ENCODE data around the gene SNAPC2.

SNAPC2 gene

DNA sequence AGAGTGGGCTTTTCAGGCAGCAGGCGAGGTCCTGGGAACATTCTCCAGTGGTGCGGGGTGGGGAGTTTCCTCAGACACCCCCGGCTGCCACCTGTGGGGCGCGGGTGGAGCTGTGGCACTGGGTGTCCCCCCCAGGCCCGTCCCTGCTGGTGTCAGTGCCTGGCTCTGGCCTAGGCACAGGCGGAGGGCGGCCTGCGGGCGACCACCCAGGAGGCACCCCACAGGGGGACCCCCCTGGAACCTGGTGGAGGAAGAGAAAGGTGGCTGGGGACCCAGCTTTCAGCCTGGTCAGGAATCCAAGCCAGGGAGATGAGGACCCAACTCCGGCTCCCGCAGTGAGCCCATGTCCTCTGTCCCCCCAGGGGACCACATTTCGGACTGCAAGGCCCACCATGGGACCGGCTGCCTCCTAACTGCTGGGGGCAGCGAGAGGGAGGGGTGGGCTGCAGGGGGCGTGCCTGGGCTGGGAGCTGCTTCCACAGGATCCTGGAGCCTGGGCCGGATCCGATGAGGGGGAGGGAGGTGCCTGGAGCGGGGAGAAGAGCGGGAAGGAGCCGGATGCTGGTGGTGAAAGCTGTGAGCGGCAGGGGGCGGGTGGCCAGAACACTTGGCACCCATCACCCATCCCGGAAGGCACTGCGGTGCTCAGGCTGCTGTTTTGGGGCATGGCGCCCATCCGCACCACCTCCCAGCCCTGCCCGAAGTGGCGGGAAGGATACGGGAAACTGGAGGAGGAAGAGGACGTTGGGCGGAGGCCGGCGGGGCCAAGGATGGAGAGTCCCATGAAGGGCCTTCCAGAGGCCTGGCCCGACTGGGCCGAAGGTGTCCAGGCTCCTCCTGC lies 11.3 kb downstream of the SNAPC2 start:
- H3K4me3 ChIP-seq (ENCODE audit: control insufficient read depth, low read depth, low read length): no peak overlapping the region
- DNase-seq (ENCODE audit: low read depth): no peak
- no peak for TF ChIP-seq CTCF (conservative IDR thresholded peaks at IDR 0.05; ENCODE audit: control insufficient read depth, insufficient read depth, low read depth, low read length)

GRCh38 chr19:7932276-7932929 lies 12.3 kb downstream of the SNAPC2 start:
- H3K4me3 ChIP-seq (ENCODE audit: control insufficient read depth, low read depth, low read length): no peak overlapping the region
- no peak for DNase-seq (ENCODE audit: low read depth)
- TF ChIP-seq CTCF (conservative IDR thresholded peaks at IDR 0.05; ENCODE audit: control insufficient read depth, insufficient read depth, low read depth, low read length): no peak

- no peak for DNase-seq (ENCODE audit: low read depth)
- no peak for TF ChIP-seq CTCF (conservative IDR thresholded peaks at IDR 0.05; ENCODE audit: control insufficient read depth, insufficient read depth, low read depth, low read length)
- H3K4me3 ChIP-seq (ENCODE audit: control insufficient read depth, low read depth, low read length): no peak overlapping the region
Observed at GRCh38 chr19:7932930-7933300, 12.8 kb downstream of the SNAPC2 start.

DNA sequence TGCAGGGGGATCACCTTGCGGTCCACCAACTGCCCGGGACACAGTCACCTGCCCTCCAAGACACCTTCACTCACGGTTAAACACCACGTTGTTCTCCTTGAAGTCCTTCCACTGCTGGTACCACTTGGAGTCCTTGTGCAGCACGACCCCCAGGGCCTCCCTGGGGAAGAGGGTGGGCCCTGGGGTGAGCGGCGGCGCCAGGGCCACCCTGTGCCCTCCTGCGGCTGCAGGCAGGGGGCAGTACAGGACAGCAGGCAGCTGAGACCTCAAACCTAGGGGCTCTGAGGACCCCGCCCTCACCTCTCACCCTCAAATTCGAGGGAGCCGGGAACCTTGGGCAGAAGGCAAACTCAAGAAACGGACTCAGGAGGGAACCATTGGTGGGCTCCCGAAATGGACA lies 13.3 kb downstream of the SNAPC2 start:
- no peak for DNase-seq (ENCODE audit: low read depth)
- H3K4me3 ChIP-seq (ENCODE audit: control insufficient read depth, low read depth, low read length): no peak overlapping the region
- peak; percentile 25 for TF ChIP-seq CTCF (conservative IDR thresholded peaks at IDR 0.05; ENCODE audit: control insufficient read depth, insufficient read depth, low read depth, low read length)

- no peak overlapping the region for H3K4me3 ChIP-seq (ENCODE audit: control insufficient read depth, low read depth, low read length)
- no peak for TF ChIP-seq CTCF (conservative IDR thresholded peaks at IDR 0.05; ENCODE audit: control insufficient read depth, insufficient read depth, low read depth, low read length)
- DNase-seq (ENCODE audit: low read depth): no peak
Observed at GRCh38 chr19:7933828-7934725, 13.9 kb downstream of the SNAPC2 start.

DNA sequence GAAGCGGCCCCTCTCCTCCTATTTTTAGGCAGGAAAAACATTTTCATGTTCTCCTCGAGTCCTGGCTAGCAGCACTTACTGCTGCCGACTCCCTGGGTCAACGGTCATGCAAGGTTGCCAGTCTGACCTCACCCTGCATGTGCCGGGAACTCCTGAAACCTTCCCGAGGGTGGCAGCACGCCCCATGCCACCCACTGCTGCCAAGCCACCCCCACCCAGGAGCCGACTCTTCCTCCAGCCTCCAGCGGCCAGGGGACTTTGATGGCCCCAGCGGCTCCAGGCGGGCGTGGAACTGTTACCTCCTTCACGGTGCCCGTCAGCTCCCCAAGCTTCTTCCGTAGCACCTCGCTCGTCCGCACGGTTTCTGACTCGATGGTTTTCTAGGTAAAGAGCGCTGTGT lies 14.6 kb downstream of the SNAPC2 start:
- H3K4me3 ChIP-seq (ENCODE audit: control insufficient read depth, low read depth, low read length): no peak overlapping the region
- no peak for TF ChIP-seq CTCF (conservative IDR thresholded peaks at IDR 0.05; ENCODE audit: control insufficient read depth, insufficient read depth, low read depth, low read length)
- DNase-seq (ENCODE audit: low read depth): no peak

All from fibroblast of mammary gland (primary cell).